ENCODE measurements around the gene DAB1. TPM values are rescaled to one million over a fixed set of nuclear protein-coding genes. Genes with fewer than 3 reads are reported as not detected.

The DAB1 gene
- total RNA-seq, 1 donor from 2014 or later = 1.9 TPM

GRCh38 chr1:57036641-57037579 is 386.9 kb downstream of the DAB1 start:
- DNase-seq (ENCODE audit: low spot score in 2 of 2, unreplicated experiment in 2 of 2) = no peak
- TF ChIP-seq, protein P1, sequence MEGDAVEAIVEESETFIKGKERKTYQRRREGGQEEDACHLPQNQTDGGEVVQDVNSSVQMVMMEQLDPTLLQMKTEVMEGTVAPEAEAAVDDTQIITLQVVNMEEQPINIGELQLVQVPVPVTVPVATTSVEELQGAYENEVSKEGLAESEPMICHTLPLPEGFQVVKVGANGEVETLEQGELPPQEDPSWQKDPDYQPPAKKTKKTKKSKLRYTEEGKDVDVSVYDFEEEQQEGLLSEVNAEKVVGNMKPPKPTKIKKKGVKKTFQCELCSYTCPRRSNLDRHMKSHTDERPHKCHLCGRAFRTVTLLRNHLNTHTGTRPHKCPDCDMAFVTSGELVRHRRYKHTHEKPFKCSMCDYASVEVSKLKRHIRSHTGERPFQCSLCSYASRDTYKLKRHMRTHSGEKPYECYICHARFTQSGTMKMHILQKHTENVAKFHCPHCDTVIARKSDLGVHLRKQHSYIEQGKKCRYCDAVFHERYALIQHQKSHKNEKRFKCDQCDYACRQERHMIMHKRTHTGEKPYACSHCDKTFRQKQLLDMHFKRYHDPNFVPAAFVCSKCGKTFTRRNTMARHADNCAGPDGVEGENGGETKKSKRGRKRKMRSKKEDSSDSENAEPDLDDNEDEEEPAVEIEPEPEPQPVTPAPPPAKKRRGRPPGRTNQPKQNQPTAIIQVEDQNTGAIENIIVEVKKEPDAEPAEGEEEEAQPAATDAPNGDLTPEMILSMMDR (IDR thresholded peaks at IDR 0.05; ENCODE audit: unreplicated experiment) = no peak
- Mint-ChIP-seq H3K9me3 (no peaks in the 10 kb centered on the region), H3K36me3 (no peaks in the 10 kb centered on the region), H3K4me3 (no peak overlapping the region), H3K27ac (no peak overlapping the region), H3K27me3 (ENCODE audit: low read depth) (peaks cover 13% of the 10 kb centered on the region), H3K4me1 (peaks cover 3% of the 10 kb centered on the region)

GRCh38 chr1:57034713-57035112 is 389.1 kb downstream of the DAB1 start:
- TF ChIP-seq, protein P1 (IDR thresholded peaks at IDR 0.05; ENCODE audit: unreplicated experiment) = no peak
- H3K36me3 Mint-ChIP-seq = no peaks in the 10 kb centered on the region
- DNase-seq (ENCODE audit: low spot score in 2 of 2, unreplicated experiment in 2 of 2) = no peak
- peaks cover 5% of the 10 kb centered on the region for H3K27me3 Mint-ChIP-seq (ENCODE audit: low read depth)
- no peaks in the 10 kb centered on the region for H3K9me3 Mint-ChIP-seq
- H3K4me1 Mint-ChIP-seq = peaks cover 3% of the 10 kb centered on the region
- no peak overlapping the region for H3K4me3 Mint-ChIP-seq
- H3K27ac Mint-ChIP-seq = no peak overlapping the region

GRCh38 chr1:57033222-57034001 is 390.4 kb downstream of the DAB1 start:
- H3K9me3 Mint-ChIP-seq = peaks cover 4% of the 10 kb centered on the region
- no peak overlapping the region for H3K4me3 Mint-ChIP-seq
- H3K36me3 Mint-ChIP-seq = peaks cover 3% of the 10 kb centered on the region
- H3K27me3 Mint-ChIP-seq (ENCODE audit: low read depth) = peaks cover 2% of the 10 kb centered on the region
- H3K27ac Mint-ChIP-seq = no peak overlapping the region
- no peak for DNase-seq (ENCODE audit: low spot score in 2 of 2, unreplicated experiment in 2 of 2)
- TF ChIP-seq, protein P1 (IDR thresholded peaks at IDR 0.05; ENCODE audit: unreplicated experiment) = no peak
- peaks cover 3% of the 10 kb centered on the region for H3K4me1 Mint-ChIP-seq

DNA sequence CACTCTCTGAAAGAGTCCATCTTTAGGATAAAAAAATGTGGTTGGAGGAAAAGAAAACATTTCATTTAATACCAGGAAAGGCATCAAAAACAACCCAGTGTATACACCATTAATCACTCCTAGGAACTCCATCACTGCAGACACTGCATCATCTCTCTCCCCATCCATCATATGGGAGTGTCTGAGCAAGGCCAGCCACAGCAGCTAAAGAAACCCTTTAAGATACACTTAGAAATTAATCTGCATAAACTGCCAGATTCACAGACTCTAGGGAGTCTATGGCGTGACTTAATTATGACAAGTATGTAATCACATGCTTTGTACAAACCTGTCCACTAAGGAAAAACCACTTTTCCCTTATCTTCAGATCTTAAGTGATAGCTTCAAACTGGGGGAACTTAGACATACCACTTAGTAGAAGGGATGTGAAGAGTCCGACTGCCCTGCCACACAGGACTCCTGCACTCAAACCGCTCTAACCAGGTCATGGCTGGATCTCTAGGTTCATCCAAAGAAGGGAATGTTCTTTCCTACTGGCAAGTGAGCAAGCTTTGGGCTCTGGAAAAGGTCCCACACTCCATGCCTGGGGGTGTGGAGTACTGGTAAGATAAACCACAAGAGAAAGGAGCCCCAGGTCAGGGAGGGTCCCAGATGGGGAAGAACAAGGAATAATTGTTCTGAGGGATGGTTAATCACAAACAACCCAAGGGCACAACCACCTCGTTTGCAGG is 397.1 kb downstream of the DAB1 start:
- H3K27me3 Mint-ChIP-seq (ENCODE audit: low read depth) = peaks cover 4% of the 10 kb centered on the region
- peaks cover 7% of the 10 kb centered on the region for H3K9me3 Mint-ChIP-seq
- no peak for DNase-seq (ENCODE audit: low spot score in 2 of 2, unreplicated experiment in 2 of 2)
- peaks cover 21% of the 10 kb centered on the region for H3K4me1 Mint-ChIP-seq
- TF ChIP-seq, protein P1 (IDR thresholded peaks at IDR 0.05; ENCODE audit: unreplicated experiment) = no peak
- no peak overlapping the region for H3K27ac Mint-ChIP-seq
- peaks cover 6% of the 10 kb centered on the region for H3K36me3 Mint-ChIP-seq
- no peak overlapping the region for H3K4me3 Mint-ChIP-seq

GRCh38 chr1:57024855-57025254 is 399.0 kb downstream of the DAB1 start:
- H3K4me3 Mint-ChIP-seq = no peak overlapping the region
- peaks cover 11% of the 10 kb centered on the region for H3K9me3 Mint-ChIP-seq
- H3K27me3 Mint-ChIP-seq (ENCODE audit: low read depth) = peaks cover 4% of the 10 kb centered on the region
- no peak overlapping the region for H3K27ac Mint-ChIP-seq
- TF ChIP-seq, protein P1 (IDR thresholded peaks at IDR 0.05; ENCODE audit: unreplicated experiment) = no peak
- H3K36me3 Mint-ChIP-seq = peaks cover 6% of the 10 kb centered on the region
- peaks cover 19% of the 10 kb centered on the region for H3K4me1 Mint-ChIP-seq
- no peak for DNase-seq (ENCODE audit: low spot score in 2 of 2, unreplicated experiment in 2 of 2)
